ENCODE results near the gene RBFA.
"Not testable (repeated sequence)": the region's sequence is repeated elsewhere in the genome, so short reads cannot be mapped to it uniquely, and the experiment has no call there.

Gene RBFA

DNA sequence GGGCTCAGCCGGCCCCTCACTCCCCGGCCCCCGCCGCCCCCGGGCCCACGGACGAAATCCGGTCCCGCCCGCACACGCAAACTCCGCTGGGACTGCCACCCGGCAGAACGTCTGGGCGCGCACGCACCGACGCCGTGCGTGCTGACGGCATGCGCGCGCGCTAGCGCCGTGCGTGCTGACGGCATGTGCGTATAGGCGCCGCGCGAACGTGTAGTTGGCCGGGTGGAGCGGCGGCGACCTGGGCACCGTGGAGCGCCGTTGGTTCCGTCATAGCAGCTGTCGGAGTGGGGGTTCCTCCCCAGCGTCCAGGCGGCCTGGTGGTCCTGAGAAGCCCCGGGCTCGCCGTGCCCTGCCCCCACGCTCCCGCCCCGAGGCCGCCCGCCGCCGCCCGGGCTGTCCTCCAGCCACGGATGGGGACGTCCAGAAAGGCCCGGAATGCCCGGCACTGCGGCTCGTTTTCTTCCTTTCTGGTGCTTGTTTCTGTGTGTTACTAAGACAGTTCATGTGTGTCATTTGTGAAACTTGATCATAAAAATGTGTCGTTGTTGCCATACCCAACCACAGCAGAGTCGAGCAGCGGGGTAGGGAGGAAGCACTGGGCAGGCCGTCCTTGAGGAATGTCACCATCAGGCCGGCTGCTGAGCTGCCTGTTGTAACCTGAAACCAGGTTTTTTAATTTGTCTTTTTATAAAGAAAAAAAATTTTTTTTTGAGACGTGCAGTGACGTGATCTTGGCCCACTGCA lies 45.6 kb upstream of the RBFA start, which contains the start of gene TXNL4A:
TSS of gene TXNL4A (minus strand) at position 113 of the 744 bp plus-strand sequence. CDS start 171 bp downstream, outside the sequence.
- H3K4me3 Mint-ChIP-seq = peak within 1 kb of the TSS; percentile 96
- peaks cover 30% of the 10 kb centered on the region for H3K36me3 Mint-ChIP-seq (ENCODE audit: low read depth)
- peak within 1 kb of the TSS; percentile 99 for H3K27ac Mint-ChIP-seq
- peaks cover 30% of the 10 kb centered on the region for H3K4me1 Mint-ChIP-seq
- H3K9me3 Mint-ChIP-seq = no peaks in the 10 kb centered on the region
- TF ChIP-seq, protein P1, sequence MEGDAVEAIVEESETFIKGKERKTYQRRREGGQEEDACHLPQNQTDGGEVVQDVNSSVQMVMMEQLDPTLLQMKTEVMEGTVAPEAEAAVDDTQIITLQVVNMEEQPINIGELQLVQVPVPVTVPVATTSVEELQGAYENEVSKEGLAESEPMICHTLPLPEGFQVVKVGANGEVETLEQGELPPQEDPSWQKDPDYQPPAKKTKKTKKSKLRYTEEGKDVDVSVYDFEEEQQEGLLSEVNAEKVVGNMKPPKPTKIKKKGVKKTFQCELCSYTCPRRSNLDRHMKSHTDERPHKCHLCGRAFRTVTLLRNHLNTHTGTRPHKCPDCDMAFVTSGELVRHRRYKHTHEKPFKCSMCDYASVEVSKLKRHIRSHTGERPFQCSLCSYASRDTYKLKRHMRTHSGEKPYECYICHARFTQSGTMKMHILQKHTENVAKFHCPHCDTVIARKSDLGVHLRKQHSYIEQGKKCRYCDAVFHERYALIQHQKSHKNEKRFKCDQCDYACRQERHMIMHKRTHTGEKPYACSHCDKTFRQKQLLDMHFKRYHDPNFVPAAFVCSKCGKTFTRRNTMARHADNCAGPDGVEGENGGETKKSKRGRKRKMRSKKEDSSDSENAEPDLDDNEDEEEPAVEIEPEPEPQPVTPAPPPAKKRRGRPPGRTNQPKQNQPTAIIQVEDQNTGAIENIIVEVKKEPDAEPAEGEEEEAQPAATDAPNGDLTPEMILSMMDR (IDR thresholded peaks at IDR 0.05) = no peak
- peak; percentile 69 for DNase-seq
- peaks cover 16% of the 10 kb centered on the region for H3K27me3 Mint-ChIP-seq (ENCODE audit: low read depth, poor library complexity)

DNA sequence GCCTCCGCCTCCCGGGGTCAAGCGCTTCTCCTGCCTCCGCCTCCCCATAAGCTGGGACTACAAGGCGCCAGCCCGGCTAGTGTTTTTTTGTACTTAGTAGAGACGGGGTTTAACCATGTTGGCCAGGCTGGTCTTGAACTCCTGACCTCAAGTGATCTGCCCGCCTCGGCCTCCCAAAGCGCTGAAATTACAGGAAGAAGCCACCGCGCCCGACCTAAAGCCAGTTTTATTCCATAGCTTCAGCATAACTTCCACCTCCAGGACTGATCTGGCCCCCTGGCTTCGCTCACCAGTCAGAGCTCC lies 45.1 kb upstream of the RBFA start:
- peak overlapping the region; percentile 99 for H3K27ac Mint-ChIP-seq
- peaks cover 30% of the 10 kb centered on the region for H3K4me1 Mint-ChIP-seq
- H3K36me3 Mint-ChIP-seq (ENCODE audit: low read depth) = peaks cover 24% of the 10 kb centered on the region
- H3K27me3 Mint-ChIP-seq (ENCODE audit: low read depth, poor library complexity) = peaks cover 18% of the 10 kb centered on the region
- H3K9me3 Mint-ChIP-seq = no peaks in the 10 kb centered on the region
- TF ChIP-seq, protein P1 (IDR thresholded peaks at IDR 0.05) = no peak
- peak overlapping the region; percentile 96 for H3K4me3 Mint-ChIP-seq
- DNase-seq = no peak

DNA sequence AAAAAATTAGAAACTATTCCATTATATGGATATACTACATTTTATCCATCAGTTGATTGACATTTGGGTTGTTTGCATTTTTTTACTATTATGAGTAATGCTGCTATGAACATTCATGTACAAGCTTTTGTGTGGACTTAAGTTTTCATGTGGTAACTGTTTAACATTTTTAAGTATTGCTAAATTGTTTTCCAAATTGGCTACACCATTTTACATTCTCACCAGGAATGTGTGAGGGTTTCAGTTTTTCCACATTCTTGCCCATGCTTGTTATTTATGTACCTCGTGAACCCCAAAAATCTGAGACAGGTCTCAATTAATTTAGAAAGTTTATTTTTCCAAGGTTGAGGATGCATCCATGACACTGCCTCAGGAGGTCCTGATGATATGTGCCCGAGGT lies 42.7 kb upstream of the RBFA start:
- no peaks in the 10 kb centered on the region for H3K9me3 Mint-ChIP-seq
- peaks cover 5% of the 10 kb centered on the region for H3K36me3 Mint-ChIP-seq (ENCODE audit: low read depth)
- peaks cover 21% of the 10 kb centered on the region for H3K4me1 Mint-ChIP-seq
- H3K27me3 Mint-ChIP-seq (ENCODE audit: low read depth, poor library complexity) = peaks cover 20% of the 10 kb centered on the region
- no peak overlapping the region for H3K27ac Mint-ChIP-seq
- H3K4me3 Mint-ChIP-seq = no peak overlapping the region
- DNase-seq = no peak
- TF ChIP-seq, protein P1 (IDR thresholded peaks at IDR 0.05) = no peak

DNA sequence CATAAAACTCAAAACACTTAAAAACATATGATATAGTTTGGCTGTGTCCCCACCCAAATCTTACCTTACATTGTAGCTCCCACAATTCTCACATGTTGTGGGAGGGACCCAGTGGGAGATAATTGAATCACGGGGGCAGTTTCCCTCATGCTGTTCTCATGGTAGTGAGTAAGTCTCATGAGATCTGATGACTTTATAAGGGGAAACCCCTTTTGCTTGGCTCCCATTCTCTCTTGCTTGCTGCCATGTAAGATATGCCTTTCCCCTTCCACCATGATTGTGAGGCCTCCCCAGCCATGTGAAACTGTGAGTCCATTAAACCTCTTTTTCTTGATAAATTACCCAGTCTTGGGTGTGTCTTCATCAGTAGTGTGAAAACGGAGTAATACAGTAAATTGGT lies 34.5 kb upstream of the RBFA start:
- not testable (repeated sequence) for H3K27ac Mint-ChIP-seq, H3K4me1 Mint-ChIP-seq
- peaks cover 43% of the 10 kb centered on the region for H3K9me3 Mint-ChIP-seq

DNA sequence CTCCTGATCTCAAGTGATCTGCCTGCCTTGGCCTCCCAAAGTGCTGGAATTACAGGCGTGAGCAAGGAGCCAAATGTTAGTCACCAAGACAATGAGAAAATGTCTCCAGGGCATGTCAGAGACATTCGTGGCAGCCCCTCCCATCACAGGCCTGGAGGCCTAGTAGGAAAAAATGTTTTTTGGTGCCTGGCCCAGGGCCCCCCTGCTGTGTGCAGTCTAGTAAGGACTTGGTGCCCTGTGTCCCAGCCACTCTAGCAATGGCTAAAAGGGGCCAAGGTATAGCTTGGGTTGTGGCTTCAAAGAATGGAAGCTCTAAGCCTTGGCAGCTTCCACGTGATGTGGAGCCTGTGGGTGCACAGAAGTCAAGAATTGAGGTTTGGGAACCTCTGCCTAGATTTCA lies 33.4 kb upstream of the RBFA start:
- Mint-ChIP-seq H3K27ac (no peak overlapping the region), H3K4me3 (no peak overlapping the region), H3K27me3 (ENCODE audit: low read depth, poor library complexity) (peaks cover 3% of the 10 kb centered on the region), H3K36me3 (ENCODE audit: low read depth) (peaks cover 14% of the 10 kb centered on the region), H3K9me3 (peaks cover 46% of the 10 kb centered on the region), H3K4me1 (no peaks in the 10 kb centered on the region)
- TF ChIP-seq, protein P1 (IDR thresholded peaks at IDR 0.05) = no peak
- DNase-seq = no peak

More for the DNA sequence above, 34.5 kb upstream of the RBFA start:
- not testable (repeated sequence) for H3K4me3 Mint-ChIP-seq; H3K27me3 Mint-ChIP-seq (ENCODE audit: low read depth, poor library complexity); DNase-seq
- H3K36me3 Mint-ChIP-seq (ENCODE audit: low read depth) = peaks cover 14% of the 10 kb centered on the region

DNA sequence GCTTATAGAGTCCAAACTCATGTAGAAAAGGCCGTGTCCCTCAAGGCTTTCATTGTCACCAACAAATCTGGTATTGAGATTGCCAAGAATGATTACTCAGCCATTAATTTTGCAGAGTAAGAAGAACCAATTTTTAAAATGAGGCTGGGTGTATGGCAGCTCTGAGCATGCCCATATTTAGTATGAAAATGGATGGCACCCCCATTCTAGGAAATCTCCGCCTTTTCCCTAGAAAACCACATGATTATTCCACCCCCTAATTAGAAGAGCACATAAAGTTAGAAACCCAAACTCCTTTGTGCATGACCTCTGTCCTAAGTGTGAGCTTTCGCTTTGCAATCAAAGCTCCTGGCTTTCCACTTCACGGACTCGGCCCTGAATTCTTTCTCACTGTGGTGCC lies 31.8 kb upstream of the RBFA start:
- H3K4me3 Mint-ChIP-seq = no peak overlapping the region
- peaks cover 61% of the 10 kb centered on the region for H3K9me3 Mint-ChIP-seq
- TF ChIP-seq, protein P1 (IDR thresholded peaks at IDR 0.05) = no peak
- peaks cover 19% of the 10 kb centered on the region for H3K36me3 Mint-ChIP-seq (ENCODE audit: low read depth)
- H3K27me3 Mint-ChIP-seq (ENCODE audit: low read depth, poor library complexity) = no peaks in the 10 kb centered on the region
- DNase-seq = no peak
- H3K27ac Mint-ChIP-seq = no peak overlapping the region
- no peaks in the 10 kb centered on the region for H3K4me1 Mint-ChIP-seq

Data from nephron progenitor cell (in vitro differentiated cells).